HG03060 (cell line): ENCODE data around the gene ATL2.
"Not testable (repeated sequence)": the region's sequence is repeated elsewhere in the genome, so short reads cannot be mapped to it uniquely, and the experiment has no call there.

ENCODE experiments used
- ATAC-seq: cut with Tn5 transposase; IDR thresholded peaks from one replicate; pipeline ENCODE4 v1.9.1; 2021; ENCODE audit warnings: low read depth, moderate number of reproducible peaks; ENCODE audit not compliant: unreplicated experiment

The ATL2 gene

GRCh38 chr2:38343212-38343611 lies 33.9 kb downstream of the ATL2 start:
- ATAC-seq, result no peak

- no peak for ATAC-seq
Measured at GRCh38 chr2:38336621-38337020, 40.5 kb downstream of the ATL2 start.

GRCh38 chr2:38330754-38331153 lies 46.3 kb downstream of the ATL2 start:
- no peak for ATAC-seq

- ATAC-seq, result no peak
Measured at GRCh38 chr2:38327580-38327979, 49.5 kb downstream of the ATL2 start.

- no peak for ATAC-seq
Measured at GRCh38 chr2:38323623-38324022, 53.5 kb downstream of the ATL2 start.

GRCh38 chr2:38322224-38322914 lies 54.7 kb downstream of the ATL2 start:
- ATAC-seq, result no peak

- ATAC-seq, result not testable (repeated sequence)
Measured at GRCh38 chr2:38319240-38319639, 57.8 kb downstream of the ATL2 start.

GRCh38 chr2:38317725-38318124 lies 59.3 kb downstream of the ATL2 start:
- ATAC-seq, result no peak

- ATAC-seq, result no peak
Measured at GRCh38 chr2:38315707-38316333, 61.3 kb downstream of the ATL2 start.

GRCh38 chr2:38308821-38309220 lies 68.3 kb downstream of the ATL2 start:
- no peak for ATAC-seq

- no peak for ATAC-seq
Measured at GRCh38 chr2:38301969-38302702, 74.9 kb downstream of the ATL2 start.

- no peak for ATAC-seq
Measured at GRCh38 chr2:38301340-38301968, 75.6 kb downstream of the ATL2 start.

GRCh38 chr2:38298539-38298938 lies 78.5 kb downstream of the ATL2 start:
- no peak for ATAC-seq

GRCh38 chr2:38296197-38296780 lies 80.8 kb downstream of the ATL2 start:
- no peak for ATAC-seq

GRCh38 chr2:38294597-38294996 lies 82.5 kb downstream of the ATL2 start:
- no peak for ATAC-seq

- no peak for ATAC-seq
Measured at GRCh38 chr2:38293152-38293865, 83.8 kb downstream of the ATL2 start.

- no peak for ATAC-seq
Measured at GRCh38 chr2:38290332-38290731, 86.7 kb downstream of the ATL2 start.

GRCh38 chr2:38284971-38285370 lies 92.1 kb downstream of the ATL2 start:
- no peak for ATAC-seq

GRCh38 chr2:38281095-38281742 lies 95.9 kb downstream of the ATL2 start:
- ATAC-seq, result no peak

- no peak for ATAC-seq
Measured at GRCh38 chr2:38279201-38279600, 97.9 kb downstream of the ATL2 start.
